Activated CD4-positive, alpha-beta memory T cell treated with anti-CD3 and anti-CD28 coated beads for 36 hours (primary cell): Measurements from ENCODE around the gene TMEM18. TPM values are rescaled to one million over a fixed set of nuclear protein-coding genes. Genes with fewer than 3 reads are reported as not detected.

Experiments used
- CTCF ChIA-PET: fragments of 350-600 bp; sonication (Branson Sonifier 250); formaldehyde crosslinking; loops from one replicate; lab custom pipeline; 2021; ENCODE audit warnings: antibody characterized with exemption, inconsistent platforms; lab: Charles Lee
- POLR2A ChIA-PET: fragments of 350-600 bp; sonication (Branson Sonifier 250); formaldehyde crosslinking; loops from one replicate; lab custom pipeline; 2021; ENCODE audit warnings: antibody characterized with exemption; lab: Charles Lee
- DNase-seq: peaks from one replicate; pipeline ENCODE4 v3.0.0-alpha.2; 2020
- H3K27ac Mint-ChIP-seq: one replicate; pipeline ENCODE4 v1.8.0; 2021; ENCODE audit warnings: mixed read lengths
- H3K27me3 Mint-ChIP-seq: one replicate; pipeline ENCODE4 v1.8.0; 2021; ENCODE audit warnings: mixed read lengths
- H3K36me3 Mint-ChIP-seq: one replicate; pipeline ENCODE4 v1.8.0; 2021; ENCODE audit warnings: mixed read lengths
- H3K4me1 Mint-ChIP-seq: one replicate; pipeline ENCODE4 v1.8.0; 2021; ENCODE audit warnings: low read depth, mixed read lengths
- H3K4me3 Mint-ChIP-seq: one replicate; pipeline ENCODE4 v1.8.0; 2021; ENCODE audit warnings: mild to moderate bottlenecking, mixed read lengths
- H3K9me3 Mint-ChIP-seq: one replicate; pipeline ENCODE4 v1.8.0; 2021; ENCODE audit warnings: mixed read lengths
- intact Hi-C: fragments of 100-400 bp; cut with micrococcal nuclease; formaldehyde crosslinking; loops from one replicate; pipeline ENCODE4 v1.15.1; 2023
- total RNA-seq, 2 experiments: library from RNA; stranded (reverse); gene quantifications; one replicate each; pipeline ENCODE4 v1.2.3, GENCODE V29; 2021

The TMEM18 gene
- total RNA-seq, result 10 to 100 TPM; 20.8 to 21.8 TPM

- intact Hi-C loops, result loop anchor here (1.0 kb wide), 1 partner anchor 29 kb away; no protein-coding TSS in a partner anchor
- H3K36me3 Mint-ChIP-seq, result peaks cover 7% of the 10 kb centered on the region
- ChIA-PET POLR2A (interaction anchor here (1.0 to 2.1 kb wide), 3 partner anchors 11 to 29 kb away, joined by 4 to 7 read pairs (median 7); no protein-coding TSS in a partner anchor), CTCF (interaction anchor here (0.7 to 1.5 kb wide), 3 partner anchors 10 to 36 kb away, joined by 3 to 6 read pairs (median 5); no protein-coding TSS in a partner anchor)
- no peaks in the 10 kb centered on the region for H3K27me3 Mint-ChIP-seq
- H3K27ac Mint-ChIP-seq, result peak within 1 kb of the TSS; percentile 99
- peaks cover 38% of the 10 kb centered on the region for H3K4me1 Mint-ChIP-seq
- no peaks in the 10 kb centered on the region for H3K9me3 Mint-ChIP-seq
- DNase-seq, result peak; percentile 93
- H3K4me3 Mint-ChIP-seq, result peak within 1 kb of the TSS; percentile 95
These were observed at the start of gene TMEM18 for GRCh38 chr2:677056-677958. Gene TMEM18 (minus strand): TSS chr2:677406. CDS start chr2:677345, 61 bp downstream.

- H3K27ac Mint-ChIP-seq, result no peak overlapping the region
- H3K36me3 Mint-ChIP-seq, result no peaks in the 10 kb centered on the region
- intact Hi-C loops, result no loop called here
- peak; percentile 35 for DNase-seq
- no peak overlapping the region for H3K4me3 Mint-ChIP-seq
- POLR2A ChIA-PET, result no interaction called here
- CTCF ChIA-PET, result no interaction called here
- no peaks in the 10 kb centered on the region for H3K9me3 Mint-ChIP-seq
- peaks cover 15% of the 10 kb centered on the region for H3K4me1 Mint-ChIP-seq
- peaks cover 37% of the 10 kb centered on the region for H3K27me3 Mint-ChIP-seq
These were observed 49.0 kb upstream of the TMEM18 start for GRCh38 chr2:726169-726568.

- DNase-seq, result no peak
- CTCF ChIA-PET, result no interaction called here
- H3K4me3 Mint-ChIP-seq, result no peak overlapping the region
- H3K27ac Mint-ChIP-seq, result no peak overlapping the region
- intact Hi-C loops, result no loop called here
- peaks cover 15% of the 10 kb centered on the region for H3K4me1 Mint-ChIP-seq
- H3K9me3 Mint-ChIP-seq, result no peaks in the 10 kb centered on the region
- H3K27me3 Mint-ChIP-seq, result peaks cover 39% of the 10 kb centered on the region
- POLR2A ChIA-PET, result no interaction called here
- no peaks in the 10 kb centered on the region for H3K36me3 Mint-ChIP-seq
These were observed 48.3 kb upstream of the TMEM18 start for GRCh38 chr2:725468-725867.

GRCh38 chr2:723761-724160 is 46.6 kb upstream of the TMEM18 start:
- Mint-ChIP-seq H3K36me3 (no peaks in the 10 kb centered on the region), H3K9me3 (no peaks in the 10 kb centered on the region), H3K27ac (no peak overlapping the region), H3K4me1 (peaks cover 15% of the 10 kb centered on the region), H3K4me3 (no peak overlapping the region), H3K27me3 (peaks cover 41% of the 10 kb centered on the region)
- ChIA-PET CTCF (no interaction called here), POLR2A (no interaction called here)
- DNase-seq, result no peak
- intact Hi-C loops, result no loop called here

- no peak overlapping the region for H3K4me3 Mint-ChIP-seq
- intact Hi-C loops, result no loop called here
- ChIA-PET CTCF (no interaction called here), POLR2A (no interaction called here)
- H3K36me3 Mint-ChIP-seq, result no peaks in the 10 kb centered on the region
- H3K27ac Mint-ChIP-seq, result no peak overlapping the region
- no peak for DNase-seq
- no peaks in the 10 kb centered on the region for H3K9me3 Mint-ChIP-seq
- no peaks in the 10 kb centered on the region for H3K4me1 Mint-ChIP-seq
- peaks cover 37% of the 10 kb centered on the region for H3K27me3 Mint-ChIP-seq
These were observed 43.6 kb upstream of the TMEM18 start for GRCh38 chr2:720842-721241.

- POLR2A ChIA-PET, result no interaction called here
- H3K4me1 Mint-ChIP-seq, result no peaks in the 10 kb centered on the region
- peaks cover 32% of the 10 kb centered on the region for H3K27me3 Mint-ChIP-seq
- DNase-seq, result no peak
- no peak overlapping the region for H3K27ac Mint-ChIP-seq
- intact Hi-C loops, result loop anchor here (10.0 kb wide), 3 partner anchors 135 to 1045 kb away; no protein-coding TSS in a partner anchor
- no peaks in the 10 kb centered on the region for H3K9me3 Mint-ChIP-seq
- CTCF ChIA-PET, result no interaction called here
- no peaks in the 10 kb centered on the region for H3K36me3 Mint-ChIP-seq
- no peak overlapping the region for H3K4me3 Mint-ChIP-seq
These were observed 42.5 kb upstream of the TMEM18 start for GRCh38 chr2:719734-720133.

GRCh38 chr2:719191-719590 is 42.0 kb upstream of the TMEM18 start:
- Mint-ChIP-seq H3K9me3 (no peaks in the 10 kb centered on the region), H3K36me3 (no peaks in the 10 kb centered on the region)
- POLR2A ChIA-PET, result no interaction called here

GRCh38 chr2:717661-718060 is 40.5 kb upstream of the TMEM18 start:
- Mint-ChIP-seq H3K9me3 (no peaks in the 10 kb centered on the region), H3K4me3 (no peak overlapping the region), H3K27ac (no peak overlapping the region), H3K36me3 (no peaks in the 10 kb centered on the region), H3K4me1 (no peaks in the 10 kb centered on the region), H3K27me3 (peaks cover 30% of the 10 kb centered on the region)
- intact Hi-C loops, result loop anchor here (10.0 kb wide), 3 partner anchors 137 to 1047 kb away; no protein-coding TSS in a partner anchor
- no peak for DNase-seq
- ChIA-PET CTCF (no interaction called here), POLR2A (no interaction called here)

More at GRCh38 chr2:719191-719590, 42.0 kb upstream of the TMEM18 start:
- no peak overlapping the region for H3K27ac Mint-ChIP-seq
- no peaks in the 10 kb centered on the region for H3K4me1 Mint-ChIP-seq
- no peak overlapping the region for H3K4me3 Mint-ChIP-seq
- no peak for DNase-seq
- H3K27me3 Mint-ChIP-seq, result peaks cover 27% of the 10 kb centered on the region
- CTCF ChIA-PET, result no interaction called here
- intact Hi-C loops, result loop anchor here (10.0 kb wide), 3 partner anchors 136 to 1046 kb away; no protein-coding TSS in a partner anchor

- no peak overlapping the region for H3K4me3 Mint-ChIP-seq
- ChIA-PET POLR2A (no interaction called here), CTCF (interaction anchor here (0.6 to 2.1 kb wide), 4 partner anchors 10 to 829 kb away, joined by 4 to 9 read pairs (median 6); no protein-coding TSS in a partner anchor)
- H3K9me3 Mint-ChIP-seq, result no peaks in the 10 kb centered on the region
- H3K4me1 Mint-ChIP-seq, result no peaks in the 10 kb centered on the region
- no peak for DNase-seq
- peaks cover 36% of the 10 kb centered on the region for H3K27me3 Mint-ChIP-seq
- intact Hi-C loops, result loop anchor here (10.0 kb wide), 3 partner anchors 139 to 1049 kb away; no protein-coding TSS in a partner anchor
- no peak overlapping the region for H3K27ac Mint-ChIP-seq
- H3K36me3 Mint-ChIP-seq, result no peaks in the 10 kb centered on the region
These were observed 38.8 kb upstream of the TMEM18 start for GRCh38 chr2:715854-716560.

GRCh38 chr2:715038-715437 is 37.8 kb upstream of the TMEM18 start:
- intact Hi-C loops, result loop anchor here (10.0 kb wide), 3 partner anchors 140 to 1050 kb away; no protein-coding TSS in a partner anchor
- no peak for DNase-seq
- POLR2A ChIA-PET, result no interaction called here
- no peak overlapping the region for H3K4me3 Mint-ChIP-seq
- no peaks in the 10 kb centered on the region for H3K36me3 Mint-ChIP-seq
- H3K4me1 Mint-ChIP-seq, result no peaks in the 10 kb centered on the region
- CTCF ChIA-PET, result interaction anchor here (0.6 to 2.1 kb wide), 5 partner anchors 9 to 830 kb away, joined by 3 to 9 read pairs (median 6); no protein-coding TSS in a partner anchor
- H3K9me3 Mint-ChIP-seq, result no peaks in the 10 kb centered on the region
- H3K27ac Mint-ChIP-seq, result no peak overlapping the region
- peaks cover 38% of the 10 kb centered on the region for H3K27me3 Mint-ChIP-seq

- ChIA-PET CTCF (interaction anchor here (0.6 to 2.1 kb wide), 4 partner anchors 8 to 831 kb away, joined by 3 to 9 read pairs (median 6); no protein-coding TSS in a partner anchor), POLR2A (no interaction called here)
- intact Hi-C loops, result loop anchor here (1.0 to 10.0 kb wide), 4 partner anchors 141 to 1051 kb away; no protein-coding TSS in a partner anchor
- H3K4me1 Mint-ChIP-seq, result no peaks in the 10 kb centered on the region
- H3K4me3 Mint-ChIP-seq, result no peak overlapping the region
- H3K9me3 Mint-ChIP-seq, result no peaks in the 10 kb centered on the region
- peak; percentile 58 for DNase-seq
- peaks cover 42% of the 10 kb centered on the region for H3K27me3 Mint-ChIP-seq
- H3K36me3 Mint-ChIP-seq, result no peaks in the 10 kb centered on the region
- H3K27ac Mint-ChIP-seq, result no peak overlapping the region
These were observed 37.0 kb upstream of the TMEM18 start for GRCh38 chr2:714005-714741.
